HCT116 (cell line): ENCODE data around the gene RBM26. TPM values are rescaled to one million over a fixed set of nuclear protein-coding genes. Genes with fewer than 3 reads are reported as not detected.

Source experiments
- ATAC-seq: fragments of 200-7000 bp; cut with Tn5 transposase; 2 replicates; pipeline ENCODE4 v1.9.1; 2020; ENCODE audit warnings: mild to moderate bottlenecking, moderate library complexity
- BruUV-seq: library from RNA; stranded (reverse); fragments of 400-500 nt; replicated peaks from 2 replicates; lab custom pipeline; 2021; lab: Mats Ljungman, UMichigan
- CTCF ChIA-PET: fragments of 300-600 bp; sonication (Branson Sonifier 250); formaldehyde crosslinking; loops from one replicate; lab custom pipeline; 2021; ENCODE audit warnings: antibody characterized with exemption; lab: Charles Lee
- POLR2A ChIA-PET: fragments of 300-600, 350-600 bp; sonication (Branson Sonifier 250); formaldehyde crosslinking; loops from one replicate; lab custom pipeline; 2021; ENCODE audit warnings: antibody characterized with exemption; lab: Charles Lee
- RAD21 ChIA-PET, 2 experiments: fragments of 300-600 bp; sonication (Branson Sonifier 250); formaldehyde crosslinking; loops; one replicate each; lab custom pipeline; 2023; ENCODE audit warnings: low total read pairs in 2 of 2; ENCODE audit not compliant: uncharacterized antibody in 2 of 2, unreplicated experiment in 2 of 2, low non-redundant PET in 1 of 2; lab: Charles Lee
- DNase-seq: peaks from one replicate; pipeline ENCODE4 v3.0.0-alpha.2; 2010; ENCODE audit warnings: low read depth, low spot score
- H2AFZ ChIP-seq: fragments of 200-600 bp; shearing (Covaris generic), sonication (generic); 2 replicates; pipeline ENCODE4 v1.6.1; 2017; ENCODE audit warnings: low read depth, mixed run types, mixed read lengths, antibody characterized with exemption, low read length; ENCODE audit not compliant: poor library complexity, severe bottlenecking
- H3K27ac ChIP-seq: 2 replicates; pipeline ENCODE4 v1.5.1; 2012; ENCODE audit warnings: low read depth, low read length
- H3K27me3 ChIP-seq: fragments of 200-600 bp; sonication (generic); 2 replicates; pipeline ENCODE4 v1.6.1; 2016; ENCODE audit warnings: mixed run types, low read length, mixed read lengths; ENCODE audit not compliant: insufficient read depth
- H3K36me3 ChIP-seq, 2 experiments: fragments of 200-500 bp in 1 of 2; fragments of 200-600 bp in 1 of 2; sonication (Bioruptor generic) in 1 of 2; sonication (generic) in 1 of 2; 2 replicates each; pipeline versions ENCODE4 v1.5.1 to v1.6.1; 2014 to 2016; ENCODE audit warnings: low read length in 2 of 2, inconsistent platforms in 1 of 2, mixed read lengths in 1 of 2, mixed run types in 1 of 2; ENCODE audit not compliant: insufficient read depth in 2 of 2, control insufficient read depth in 1 of 2
- H3K4me1 ChIP-seq, 2 experiments: fragments of 200-600 bp in 1 of 2; sonication (generic) in 1 of 2; 2 replicates each; pipeline versions ENCODE4 v1.5.1 to v1.6.1; 2012 to 2017; ENCODE audit warnings: low read length in 2 of 2, inconsistent platforms in 1 of 2, mild to moderate bottlenecking in 1 of 2, mixed read lengths in 1 of 2, mixed run types in 1 of 2, moderate library complexity in 1 of 2; ENCODE audit not compliant: insufficient read depth in 2 of 2, control insufficient read depth in 1 of 2
- H3K4me2 ChIP-seq: fragments of 200-600 bp; sonication (generic); 2 replicates; pipeline ENCODE4 v1.6.1; 2017; ENCODE audit warnings: mixed run types, low read length, mixed read lengths
- H3K4me3 ChIP-seq, 2 experiments: fragments of 200-600 bp in 1 of 2; sonication (generic) in 1 of 2; replicated peaks in 1 of 2; 2 replicates each; pipeline ENCODE4 v1.5.1; 2011 to 2016; ENCODE audit warnings: low read length in 2 of 2, control low read depth in 1 of 2, low read depth in 1 of 2, mild to moderate bottlenecking in 1 of 2, mixed read lengths in 1 of 2, mixed run types in 1 of 2
- H3K79me2 ChIP-seq: fragments of 200-600 bp; sonication (generic); 2 replicates; pipeline ENCODE4 v1.6.1; 2017; ENCODE audit warnings: mild to moderate bottlenecking, mixed run types, low read length, moderate library complexity, mixed read lengths; ENCODE audit not compliant: insufficient read depth
- H3K9ac ChIP-seq: fragments of 200-600 bp; sonication (generic); 2 replicates; pipeline ENCODE4 v1.6.1; 2016; ENCODE audit warnings: low read length, mixed read lengths
- H3K9me2 ChIP-seq: fragments of 200-600 bp; sonication (generic), shearing (Covaris generic); 2 replicates; pipeline ENCODE4 v1.6.1; 2017; ENCODE audit warnings: mixed run types, mild to moderate bottlenecking, moderate library complexity; ENCODE audit not compliant: insufficient read depth
- H3K9me3 ChIP-seq, 2 experiments: fragments of 200-500 bp in 1 of 2; fragments of 200-600 bp in 1 of 2; sonication (Bioruptor generic) in 1 of 2; sonication (generic) in 1 of 2; 2 replicates each; pipeline ENCODE4 v1.6.1; 2014 to 2017; ENCODE audit warnings: low read length in 2 of 2, mixed read lengths in 2 of 2, inconsistent platforms in 1 of 2, low read depth in 1 of 2, mild to moderate bottlenecking in 1 of 2, mixed run types in 1 of 2, moderate library complexity in 1 of 2; ENCODE audit not compliant: control insufficient read depth in 1 of 2, insufficient read depth in 1 of 2
- H4K20me1 ChIP-seq: fragments of 200-600 bp; sonication (generic), shearing (Covaris generic); 2 replicates; pipeline ENCODE4 v1.6.1; 2017; ENCODE audit warnings: mixed run types, mild to moderate bottlenecking, moderate library complexity; ENCODE audit not compliant: insufficient read depth
- FOSL1 ChIP-seq: IDR thresholded peaks from 2 replicates; pipeline ENCODE4 v1.6.1; 2012; ENCODE audit warnings: low read depth
- SP1 ChIP-seq: IDR thresholded peaks from 2 replicates; pipeline ENCODE4 v1.6.1; 2012; ENCODE audit warnings: low read depth
- YY1 ChIP-seq: IDR thresholded peaks from 2 replicates; pipeline ENCODE4 v1.6.1; 2011; ENCODE audit warnings: low read length, low read depth, moderate library complexity, mild to moderate bottlenecking; ENCODE audit not compliant: insufficient replicate concordance; ENCODE audit errors: extremely low read depth
- ZBTB33 ChIP-seq: IDR thresholded peaks from 2 replicates; pipeline ENCODE4 v1.6.1; 2011; ENCODE audit warnings: mild to moderate bottlenecking, low read length, moderate library complexity; ENCODE audit not compliant: insufficient replicate concordance; ENCODE audit errors: extremely low read depth
- intact Hi-C: fragments of 100-400 bp; cut with micrococcal nuclease; formaldehyde crosslinking; loops from 2 replicates; pipeline ENCODE4 v1.10.0; 2022
- total RNA-seq: library from RNA; stranded (reverse); gene quantifications from one replicate; pipeline ENCODE4 v1.2.1, GENCODE V29; 2021; ENCODE audit not compliant: unreplicated experiment

Gene RBM26
- total RNA-seq, 1 experiment from 2014 or later: 52.5 TPM

GRCh38 chr13:79384022-79384610, 21.9 kb downstream of the RBM26 start (continued):
- no peak for TF ChIP-seq ZBTB33
- TF ChIP-seq, all 23 proteins: peak for 0

DNA sequence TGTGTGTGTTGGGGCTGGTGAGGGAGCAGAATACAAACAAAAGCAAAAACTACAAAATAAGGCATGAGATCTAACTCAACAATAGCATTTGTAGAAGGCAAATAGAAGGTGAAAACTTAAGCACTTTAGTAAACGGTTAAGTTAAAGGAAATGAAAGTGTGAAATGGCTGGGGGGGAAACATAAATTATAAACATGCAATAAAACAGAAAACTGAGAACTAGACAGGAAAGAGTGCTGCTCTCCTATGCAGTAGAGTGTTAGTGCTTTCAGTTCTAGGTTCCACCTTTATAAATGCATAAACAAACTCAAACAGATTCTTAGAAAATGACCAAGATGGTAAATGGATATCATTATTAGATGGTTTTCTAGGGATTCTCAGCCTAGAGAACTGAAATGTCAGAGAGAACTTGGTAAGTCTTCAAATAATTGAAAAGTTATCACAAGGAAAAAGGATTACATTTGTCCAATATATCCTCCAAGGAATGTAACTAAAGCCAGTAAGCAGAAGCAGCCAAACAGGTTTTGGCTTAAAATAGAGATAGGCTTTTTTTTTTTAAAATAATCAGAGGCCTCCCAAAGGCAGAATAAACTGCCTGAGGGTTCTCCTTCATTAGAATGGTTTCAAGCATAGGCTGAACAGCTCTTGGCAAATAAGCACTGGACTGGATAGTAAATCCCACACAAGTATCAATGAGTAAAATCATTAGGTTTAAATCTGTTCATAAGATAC, 23.3 kb downstream of the RBM26 start:
- 0 out of 2 replicates have a peak, but pooled peaks have one; percentile 7 for TF ChIP-seq FOSL1
- no peak for TF ChIP-seq YY1
- TF ChIP-seq SP1: peak; percentile 15; the same call in 1 of the 2 replicates
- peaks cover 20 to 36% of the 10 kb centered on the region in 2 experiments for H3K4me1 ChIP-seq
- RAD21 ChIA-PET: no interaction called here
- POLR2A ChIA-PET: no interaction called here
- ATAC-seq: no peak
- DNase-seq: no peak
- peaks cover 100% of the 10 kb centered on the region for H3K79me2 ChIP-seq
- no peaks in the 10 kb centered on the region for H3K9me3 ChIP-seq
- H3K27ac ChIP-seq: no peak overlapping the region
- H3K9me2 ChIP-seq: no peaks in the 10 kb centered on the region
- no peak overlapping the region for H3K4me3 ChIP-seq
- H3K27me3 ChIP-seq: no peaks in the 10 kb centered on the region
- H3K36me3 ChIP-seq: no peaks in the 10 kb centered on the region; a peak in 1 of 4 replicates
- H3K4me2 ChIP-seq: peak overlapping the region; percentile 35
- no peak overlapping the region for H3K9ac ChIP-seq
- peaks cover 17% of the 10 kb centered on the region; the same call in 1 of the 2 replicates for H4K20me1 ChIP-seq
- CTCF ChIA-PET: no interaction called here
- intact Hi-C loops: no loop called here
- BruUV-seq: no TSS peak
- H2AFZ ChIP-seq: no peak overlapping the region
